Stimulated activated naive B cell treated with anti-CD40 and anti-IgM and Interleukin-4, amounts not matched to agents 10 μg/mL and 1 μg/mL and 100 μg/mL, for 72 hours (primary cell): ENCODE measurements around the gene RHOBTB3.
"Not testable (repeated sequence)": the region's sequence is repeated elsewhere in the genome, so short reads cannot be mapped to it uniquely, and the experiment has no call there.

Experiments used
- ATAC-seq, 2 donors: fragments of 150-1000 bp; cut with Tn5 transposase; replicated peaks; 2 replicates each; pipeline ENCODE4 v1.10.0; 2021; ENCODE audit warnings: moderate library complexity in 1 of 2
- DNase-seq: peaks from one replicate; pipeline ENCODE4 v3.0.0; 2021
- H3K27ac Mint-ChIP-seq: one replicate; pipeline ENCODE4 v1.8.0; 2022; ENCODE audit warnings: mild to moderate bottlenecking, mixed read lengths
- H3K27me3 Mint-ChIP-seq, 2 donors: one replicate each; pipeline ENCODE4 v1.8.0; 2022; ENCODE audit warnings: mixed read lengths in 2 of 2
- H3K36me3 Mint-ChIP-seq, 2 donors: one replicate each; pipeline ENCODE4 v1.8.0; 2022; ENCODE audit warnings: mixed read lengths in 2 of 2, mild to moderate bottlenecking in 1 of 2
- H3K4me1 Mint-ChIP-seq, 2 donors: one replicate each; pipeline ENCODE4 v1.8.0; 2022; ENCODE audit warnings: mixed read lengths in 2 of 2, mild to moderate bottlenecking in 1 of 2
- H3K4me3 Mint-ChIP-seq, 2 donors: one replicate each; pipeline ENCODE4 v1.8.0; 2022; ENCODE audit warnings: mild to moderate bottlenecking in 2 of 2, mixed read lengths in 2 of 2, moderate library complexity in 1 of 2
- H3K9me3 Mint-ChIP-seq, 2 donors: one replicate each; pipeline ENCODE4 v1.8.0; 2022; ENCODE audit warnings: mixed read lengths in 2 of 2, mild to moderate bottlenecking in 1 of 2

Gene RHOBTB3

GRCh38 chr5:95826949-95827891 lies 96.1 kb downstream of the RHOBTB3 start:
- H3K36me3 Mint-ChIP-seq, result no peaks in the 10 kb centered on the region
- H3K27ac Mint-ChIP-seq, result no peak overlapping the region
- no peak for DNase-seq
- no peaks in the 10 kb centered on the region for H3K9me3 Mint-ChIP-seq
- H3K4me1 Mint-ChIP-seq, result peaks cover 15 to 27% of the 10 kb centered on the region in 2 donors
- no peaks in the 10 kb centered on the region for H3K27me3 Mint-ChIP-seq
- ATAC-seq, result no peak
- no peak overlapping the region for H3K4me3 Mint-ChIP-seq

GRCh38 chr5:95827892-95828246 lies 96.7 kb downstream of the RHOBTB3 start:
- Mint-ChIP-seq H3K27me3 (no peaks in the 10 kb centered on the region), H3K9me3 (no peaks in the 10 kb centered on the region), H3K4me3 (no peak overlapping the region), H3K4me1 (peaks cover 18 to 29% of the 10 kb centered on the region in 2 donors), H3K27ac (no peak overlapping the region), H3K36me3 (no peaks in the 10 kb centered on the region)
- ATAC-seq (no peak), DNase-seq (no peak)

- Mint-ChIP-seq H3K4me1 (peaks cover 11 to 27% of the 10 kb centered on the region in 2 donors), H3K27me3 (no peaks in the 10 kb centered on the region), H3K9me3 (no peaks in the 10 kb centered on the region), H3K36me3 (no peaks in the 10 kb centered on the region), H3K4me3 (no peak overlapping the region), H3K27ac (no peak overlapping the region)
- ATAC-seq, result no peak
- no peak for DNase-seq
Observed at GRCh38 chr5:95830226-95830625, 99.1 kb downstream of the RHOBTB3 start.

DNA sequence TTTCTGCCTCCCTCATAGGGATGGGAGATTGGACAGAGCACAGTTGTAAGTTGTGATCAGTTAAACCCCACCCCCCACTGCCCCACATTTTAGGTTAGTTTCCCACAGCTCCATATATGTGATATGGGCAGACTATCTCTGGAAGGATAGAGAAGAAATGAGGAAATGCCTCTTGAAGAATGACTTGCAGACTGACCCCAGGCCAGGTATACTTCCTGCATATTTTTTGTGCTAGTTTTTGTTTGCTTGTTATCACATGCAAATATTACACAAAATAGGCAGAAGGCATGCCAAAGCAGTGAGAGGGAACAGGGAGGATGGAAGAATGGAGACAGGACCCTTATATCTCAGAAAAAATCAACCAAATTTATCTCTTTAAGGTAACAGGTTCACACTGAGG lies 101.5 kb downstream of the RHOBTB3 start:
- ATAC-seq (no peak), DNase-seq (no peak)
- Mint-ChIP-seq H3K9me3 (no peaks in the 10 kb centered on the region), H3K27me3 (no peaks in the 10 kb centered on the region), H3K4me3 (no peak overlapping the region), H3K4me1 (peaks cover 21 to 42% of the 10 kb centered on the region in 2 donors), H3K27ac (peak overlapping the region; percentile 56), H3K36me3 (no peaks in the 10 kb centered on the region)

- H3K9me3 Mint-ChIP-seq, result no peaks in the 10 kb centered on the region
- H3K4me1 Mint-ChIP-seq, result peaks cover 31 to 53% of the 10 kb centered on the region in 2 donors
- H3K36me3 Mint-ChIP-seq, result no peaks in the 10 kb centered on the region
- H3K27me3 Mint-ChIP-seq, result no peaks in the 10 kb centered on the region
- peak overlapping the region; percentile 59 to 62 for H3K4me3 Mint-ChIP-seq
- H3K27ac Mint-ChIP-seq, result peak overlapping the region; percentile 78
- DNase-seq (no peak), ATAC-seq (no peak)
Observed at GRCh38 chr5:95835682-95836385, 104.7 kb downstream of the RHOBTB3 start.

DNA sequence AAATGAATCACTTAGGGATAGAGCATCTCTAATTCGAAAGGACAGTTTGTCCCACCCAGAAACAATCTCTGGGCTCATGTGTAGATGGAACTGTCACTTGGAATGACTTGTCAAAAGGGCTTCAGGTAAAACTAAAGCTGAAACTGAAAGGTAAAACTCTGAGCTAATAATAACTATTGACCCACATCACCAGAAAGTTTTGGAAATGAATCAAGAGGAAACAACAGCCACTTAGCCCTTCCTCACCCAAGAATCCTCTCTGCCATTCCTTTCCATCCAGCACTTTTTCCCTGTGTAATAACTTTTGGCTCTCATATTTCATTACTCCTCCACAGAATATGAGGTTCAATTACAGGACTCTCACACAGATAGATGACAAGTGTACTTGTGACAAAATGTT lies 105.4 kb downstream of the RHOBTB3 start:
- H3K4me1 Mint-ChIP-seq, result peaks cover 36 to 60% of the 10 kb centered on the region in 2 donors

GRCh38 chr5:95836971-95837370 lies 105.8 kb downstream of the RHOBTB3 start:
- H3K4me3 Mint-ChIP-seq, H3K36me3 Mint-ChIP-seq, DNase-seq, H3K9me3 Mint-ChIP-seq, ATAC-seq, H3K27me3 Mint-ChIP-seq: not testable (repeated sequence)
- H3K4me1 Mint-ChIP-seq, result peaks cover 36 to 58% of the 10 kb centered on the region in 2 donors
- peak overlapping the region; percentile 43 for H3K27ac Mint-ChIP-seq

More for the DNA sequence above, 105.4 kb downstream of the RHOBTB3 start:
- Mint-ChIP-seq H3K27ac (peak overlapping the region; percentile 43), H3K27me3 (no peaks in the 10 kb centered on the region), H3K9me3 (no peaks in the 10 kb centered on the region), H3K36me3 (no peaks in the 10 kb centered on the region), H3K4me3 (no peak overlapping the region)
- DNase-seq (no peak), ATAC-seq (no peak)

DNA sequence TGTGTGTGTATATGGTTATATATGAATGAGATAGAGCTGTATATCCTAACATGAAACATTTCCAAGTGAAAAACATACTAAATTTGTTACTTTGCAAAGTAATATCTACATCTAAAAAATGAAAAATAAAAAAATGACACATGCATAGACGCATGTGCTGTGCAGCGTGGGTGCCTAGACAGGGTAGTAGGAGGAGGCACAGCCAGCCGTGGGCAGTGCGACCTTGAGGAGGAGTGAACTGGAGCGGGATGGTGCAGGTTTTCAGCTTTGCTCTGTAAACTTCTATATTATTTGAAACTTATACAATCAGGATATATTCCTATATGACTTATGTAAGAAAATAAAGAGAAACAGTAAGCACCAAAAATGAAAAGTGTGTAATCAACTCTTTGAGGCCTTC lies 106.4 kb downstream of the RHOBTB3 start:
- no peaks in the 10 kb centered on the region for H3K9me3 Mint-ChIP-seq
- no peaks in the 10 kb centered on the region for H3K27me3 Mint-ChIP-seq
- ATAC-seq (no peak), DNase-seq (no peak)
- H3K4me1 Mint-ChIP-seq, result peaks cover 38 to 54% of the 10 kb centered on the region in 2 donors
- no peak overlapping the region for H3K27ac Mint-ChIP-seq
- no peak overlapping the region for H3K4me3 Mint-ChIP-seq
- H3K36me3 Mint-ChIP-seq, result no peaks in the 10 kb centered on the region

DNA sequence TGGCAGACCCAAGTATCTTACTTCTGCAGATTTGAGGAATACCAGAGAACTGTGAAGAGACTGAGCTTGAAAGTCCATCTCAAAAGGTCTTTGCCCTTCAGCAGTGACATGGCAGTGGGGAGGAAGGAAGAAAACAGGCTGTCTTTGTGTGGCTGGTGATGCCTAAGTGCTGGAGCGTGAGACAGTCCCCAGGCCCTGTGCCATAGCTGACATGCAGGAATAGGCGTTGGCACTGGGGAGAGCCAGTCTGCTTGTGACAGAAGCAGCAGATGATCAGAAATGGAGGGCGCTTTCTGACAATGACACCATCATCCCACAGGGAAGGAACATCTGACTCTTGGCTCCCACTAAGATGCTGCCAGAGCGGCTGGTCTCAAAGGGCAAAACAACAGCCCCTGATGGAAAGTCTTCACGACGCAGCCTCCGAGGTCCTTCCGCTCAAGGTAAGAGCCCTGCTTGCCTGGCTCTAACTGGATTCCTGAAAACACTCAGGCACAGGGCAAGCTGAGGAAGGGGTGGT lies 106.9 kb downstream of the RHOBTB3 start:
- Mint-ChIP-seq H3K9me3 (no peaks in the 10 kb centered on the region), H3K27me3 (no peaks in the 10 kb centered on the region), H3K4me3 (no peak overlapping the region), H3K27ac (no peak overlapping the region), H3K4me1 (peaks cover 38 to 54% of the 10 kb centered on the region in 2 donors), H3K36me3 (no peaks in the 10 kb centered on the region)
- DNase-seq, result no peak
- no peak for ATAC-seq

DNA sequence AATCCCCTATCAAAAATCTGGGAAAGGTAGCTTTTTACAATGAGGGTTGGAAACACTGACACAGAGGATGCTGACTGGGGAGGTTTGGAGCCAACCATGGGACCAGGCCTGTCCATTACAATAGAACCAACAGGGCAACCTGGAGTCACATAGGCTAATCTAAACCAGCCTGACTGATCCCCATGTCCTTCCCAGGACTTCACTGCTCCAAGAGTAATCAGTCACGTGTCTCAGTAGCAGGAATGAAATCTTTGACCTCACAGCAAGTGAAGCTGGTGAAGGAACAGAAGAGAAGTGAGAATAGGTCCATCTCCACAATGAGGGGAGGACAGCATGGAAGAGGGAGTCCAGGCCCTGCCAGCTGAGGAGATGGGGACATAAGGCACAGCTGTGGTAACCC lies 107.4 kb downstream of the RHOBTB3 start:
- H3K9me3 Mint-ChIP-seq, result no peaks in the 10 kb centered on the region
- no peak overlapping the region for H3K27ac Mint-ChIP-seq
- H3K36me3 Mint-ChIP-seq, result no peaks in the 10 kb centered on the region
- H3K27me3 Mint-ChIP-seq, result no peaks in the 10 kb centered on the region
- peaks cover 41 to 55% of the 10 kb centered on the region in 2 donors for H3K4me1 Mint-ChIP-seq
- DNase-seq, result no peak
- ATAC-seq, result no peak
- H3K4me3 Mint-ChIP-seq, result no peak overlapping the region

DNA sequence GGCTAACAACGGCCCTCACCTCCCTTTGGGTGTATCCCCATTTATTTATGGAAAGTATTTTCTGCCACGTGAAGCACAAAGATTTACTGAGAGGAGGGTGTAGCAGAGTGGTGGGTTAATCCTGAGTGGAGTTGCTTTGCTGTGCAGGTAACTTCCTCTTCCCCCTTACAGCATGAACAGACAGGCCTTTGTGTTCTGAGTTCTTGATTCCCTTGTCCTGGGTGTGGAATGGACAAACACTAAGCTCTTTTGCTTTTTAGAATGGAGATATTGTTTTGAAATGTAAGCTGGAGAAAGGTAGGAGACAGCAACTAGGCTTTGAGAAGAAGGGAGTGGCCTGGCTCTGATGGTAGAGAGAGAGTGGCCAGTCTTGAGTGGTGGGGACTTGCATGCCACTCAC lies 108.5 kb downstream of the RHOBTB3 start:
- no peak for ATAC-seq
- peak overlapping the region; percentile 4 for H3K27ac Mint-ChIP-seq
- no peaks in the 10 kb centered on the region for H3K36me3 Mint-ChIP-seq
- H3K27me3 Mint-ChIP-seq, result no peaks in the 10 kb centered on the region
- H3K4me3 Mint-ChIP-seq, result no peak overlapping the region
- no peak for DNase-seq
- no peaks in the 10 kb centered on the region for H3K9me3 Mint-ChIP-seq
- H3K4me1 Mint-ChIP-seq, result peaks cover 36 to 46% of the 10 kb centered on the region in 2 donors

DNA sequence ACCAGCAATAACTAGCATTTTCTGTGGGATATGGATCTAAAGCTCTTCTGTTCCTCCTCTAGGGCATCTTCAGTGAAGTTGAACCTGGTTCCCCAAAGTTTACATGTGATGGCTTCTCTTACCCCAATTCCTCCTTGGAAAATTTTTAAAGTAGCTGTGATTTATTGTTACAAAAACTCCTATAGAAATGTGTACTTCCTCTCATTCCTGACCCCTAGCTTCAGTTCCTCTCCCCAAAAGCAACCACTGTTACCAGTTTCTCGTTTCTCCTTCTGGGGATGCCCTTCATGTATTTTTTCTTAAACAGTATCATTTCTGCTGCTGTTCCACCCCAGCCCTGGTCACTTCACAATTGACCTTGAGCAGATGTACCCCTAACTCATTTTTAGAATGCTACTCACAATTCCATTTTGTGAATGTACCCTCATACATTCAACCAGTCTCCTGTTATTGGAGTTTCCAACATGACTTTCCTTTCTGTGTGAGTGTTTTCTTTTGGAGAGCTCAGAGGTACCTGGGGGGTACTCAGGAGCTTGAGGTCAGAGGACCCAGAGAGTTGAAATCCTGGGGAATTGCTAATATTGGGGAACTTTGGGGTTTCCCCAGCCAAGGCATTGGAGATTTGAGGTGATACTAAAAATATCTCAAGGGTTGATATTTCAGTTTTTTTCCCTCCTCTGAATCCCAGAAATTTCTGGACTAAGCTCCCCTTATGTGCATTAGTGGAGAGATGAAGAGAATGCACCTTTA lies 110.0 kb downstream of the RHOBTB3 start:
- Mint-ChIP-seq H3K4me3 (no peak overlapping the region), H3K27me3 (no peaks in the 10 kb centered on the region), H3K27ac (no peak overlapping the region), H3K4me1 (peaks cover 31 to 37% of the 10 kb centered on the region in 2 donors), H3K36me3 (no peaks in the 10 kb centered on the region), H3K9me3 (no peaks in the 10 kb centered on the region)
- ATAC-seq, result no peak
- DNase-seq, result no peak

DNA sequence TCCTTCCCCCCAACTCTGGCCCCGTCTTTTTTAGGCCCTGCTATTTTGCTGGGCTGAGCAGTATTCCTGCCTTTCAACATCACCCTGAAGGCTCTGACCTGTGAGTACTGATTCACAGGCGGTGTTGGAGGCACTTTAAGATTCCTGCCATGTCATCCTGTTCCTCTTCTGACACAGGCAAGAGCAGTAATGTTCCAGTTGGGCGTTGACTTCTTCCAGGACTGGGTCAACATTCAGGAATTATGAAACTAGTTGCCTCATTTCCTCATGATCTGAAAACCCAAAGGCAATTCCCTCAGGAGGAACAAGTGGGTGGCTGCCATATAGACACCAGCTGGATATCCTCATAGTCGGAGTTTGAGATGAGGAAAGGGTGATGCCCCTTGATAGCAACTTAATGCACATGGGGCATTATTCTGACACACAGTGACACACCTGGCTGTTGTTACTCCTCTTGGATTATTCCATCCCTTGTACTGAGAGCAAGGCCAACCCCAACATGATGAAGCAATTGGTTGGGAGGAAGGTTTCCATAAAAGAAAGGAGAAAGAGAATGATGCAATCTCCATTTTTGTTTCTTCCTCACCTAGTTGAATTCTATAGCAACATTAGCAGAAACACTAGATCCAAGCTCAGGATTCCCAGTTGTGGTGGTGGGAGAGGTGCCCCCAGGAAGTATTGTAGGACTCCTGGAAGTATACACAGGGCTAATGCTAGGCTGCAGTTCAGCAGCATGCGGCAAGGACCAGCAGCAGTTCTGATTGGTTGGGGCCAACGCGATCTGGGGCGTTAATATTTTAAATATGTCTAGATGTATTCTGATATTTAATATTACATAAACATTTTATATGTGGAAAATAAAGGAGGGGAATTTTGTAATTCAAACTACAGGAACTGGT lies 111.0 kb downstream of the RHOBTB3 start:
- no peak overlapping the region for H3K4me3 Mint-ChIP-seq
- H3K9me3 Mint-ChIP-seq, result no peaks in the 10 kb centered on the region
- no peaks in the 10 kb centered on the region for H3K36me3 Mint-ChIP-seq
- no peaks in the 10 kb centered on the region for H3K27me3 Mint-ChIP-seq
- ATAC-seq (no peak), DNase-seq (no peak)
- peaks cover 27 to 30% of the 10 kb centered on the region in 2 donors for H3K4me1 Mint-ChIP-seq
- no peak overlapping the region for H3K27ac Mint-ChIP-seq
